ENCODE results near the gene GP1BB.
"Not testable (repeated sequence)": the region's sequence is repeated elsewhere in the genome, so short reads cannot be mapped to it uniquely, and the experiment has no call there.

DNA sequence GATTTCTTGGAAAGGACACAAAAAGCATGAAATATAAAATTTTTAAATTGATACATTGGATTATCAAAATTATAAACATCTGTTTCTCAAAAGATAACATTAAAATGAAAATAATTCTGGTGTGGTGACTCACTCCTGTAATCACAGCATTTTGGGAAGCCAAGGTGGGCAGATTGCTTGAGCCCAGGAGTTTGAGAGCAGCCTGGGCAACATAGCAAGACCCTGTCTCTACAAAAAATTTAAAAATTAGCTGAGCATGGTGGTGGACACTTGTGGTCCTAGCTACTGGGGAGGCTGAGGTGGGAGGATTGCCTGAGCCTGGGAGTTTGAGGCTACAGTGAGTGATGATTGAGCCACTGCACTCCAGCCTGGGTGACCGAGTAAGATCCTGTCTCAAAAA, 25.5 kb upstream of the GP1BB start:
- TF ChIP-seq, protein P1, sequence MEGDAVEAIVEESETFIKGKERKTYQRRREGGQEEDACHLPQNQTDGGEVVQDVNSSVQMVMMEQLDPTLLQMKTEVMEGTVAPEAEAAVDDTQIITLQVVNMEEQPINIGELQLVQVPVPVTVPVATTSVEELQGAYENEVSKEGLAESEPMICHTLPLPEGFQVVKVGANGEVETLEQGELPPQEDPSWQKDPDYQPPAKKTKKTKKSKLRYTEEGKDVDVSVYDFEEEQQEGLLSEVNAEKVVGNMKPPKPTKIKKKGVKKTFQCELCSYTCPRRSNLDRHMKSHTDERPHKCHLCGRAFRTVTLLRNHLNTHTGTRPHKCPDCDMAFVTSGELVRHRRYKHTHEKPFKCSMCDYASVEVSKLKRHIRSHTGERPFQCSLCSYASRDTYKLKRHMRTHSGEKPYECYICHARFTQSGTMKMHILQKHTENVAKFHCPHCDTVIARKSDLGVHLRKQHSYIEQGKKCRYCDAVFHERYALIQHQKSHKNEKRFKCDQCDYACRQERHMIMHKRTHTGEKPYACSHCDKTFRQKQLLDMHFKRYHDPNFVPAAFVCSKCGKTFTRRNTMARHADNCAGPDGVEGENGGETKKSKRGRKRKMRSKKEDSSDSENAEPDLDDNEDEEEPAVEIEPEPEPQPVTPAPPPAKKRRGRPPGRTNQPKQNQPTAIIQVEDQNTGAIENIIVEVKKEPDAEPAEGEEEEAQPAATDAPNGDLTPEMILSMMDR (IDR thresholded peaks at IDR 0.05; ENCODE audit: poor library complexity, severe bottlenecking): not testable (repeated sequence)
- TF ChIP-seq SMC3 (conservative IDR thresholded peaks at IDR 0.05; ENCODE audit: poor library complexity); RAD21 (conservative IDR thresholded peaks at IDR 0.05); MXI1 (conservative IDR thresholded peaks at IDR 0.05; ENCODE audit: poor library complexity, severe bottlenecking); EP300 (conservative IDR thresholded peaks at IDR 0.05; ENCODE audit: poor library complexity, severe bottlenecking); POLR2AphosphoS5 (IDR thresholded peaks at IDR 0.05); EZH2 (IDR thresholded peaks at IDR 0.05; ENCODE audit: borderline replicate concordance, insufficient read depth, low read length, poor library complexity, severe bottlenecking); TAF1 (IDR thresholded peaks at IDR 0.05; ENCODE audit: low read depth): not testable (repeated sequence)
- TF ChIP-seq, protein P2, sequence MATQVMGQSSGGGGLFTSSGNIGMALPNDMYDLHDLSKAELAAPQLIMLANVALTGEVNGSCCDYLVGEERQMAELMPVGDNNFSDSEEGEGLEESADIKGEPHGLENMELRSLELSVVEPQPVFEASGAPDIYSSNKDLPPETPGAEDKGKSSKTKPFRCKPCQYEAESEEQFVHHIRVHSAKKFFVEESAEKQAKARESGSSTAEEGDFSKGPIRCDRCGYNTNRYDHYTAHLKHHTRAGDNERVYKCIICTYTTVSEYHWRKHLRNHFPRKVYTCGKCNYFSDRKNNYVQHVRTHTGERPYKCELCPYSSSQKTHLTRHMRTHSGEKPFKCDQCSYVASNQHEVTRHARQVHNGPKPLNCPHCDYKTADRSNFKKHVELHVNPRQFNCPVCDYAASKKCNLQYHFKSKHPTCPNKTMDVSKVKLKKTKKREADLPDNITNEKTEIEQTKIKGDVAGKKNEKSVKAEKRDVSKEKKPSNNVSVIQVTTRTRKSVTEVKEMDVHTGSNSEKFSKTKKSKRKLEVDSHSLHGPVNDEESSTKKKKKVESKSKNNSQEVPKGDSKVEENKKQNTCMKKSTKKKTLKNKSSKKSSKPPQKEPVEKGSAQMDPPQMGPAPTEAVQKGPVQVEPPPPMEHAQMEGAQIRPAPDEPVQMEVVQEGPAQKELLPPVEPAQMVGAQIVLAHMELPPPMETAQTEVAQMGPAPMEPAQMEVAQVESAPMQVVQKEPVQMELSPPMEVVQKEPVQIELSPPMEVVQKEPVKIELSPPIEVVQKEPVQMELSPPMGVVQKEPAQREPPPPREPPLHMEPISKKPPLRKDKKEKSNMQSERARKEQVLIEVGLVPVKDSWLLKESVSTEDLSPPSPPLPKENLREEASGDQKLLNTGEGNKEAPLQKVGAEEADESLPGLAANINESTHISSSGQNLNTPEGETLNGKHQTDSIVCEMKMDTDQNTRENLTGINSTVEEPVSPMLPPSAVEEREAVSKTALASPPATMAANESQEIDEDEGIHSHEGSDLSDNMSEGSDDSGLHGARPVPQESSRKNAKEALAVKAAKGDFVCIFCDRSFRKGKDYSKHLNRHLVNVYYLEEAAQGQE (IDR thresholded peaks at IDR 0.05; ENCODE audit: borderline replicate concordance): not testable (repeated sequence)
